Right ventricle myocardium superior (tissue), 1 donor: Measurements from ENCODE around the gene PAEP. TPM values are rescaled to one million over a fixed set of nuclear protein-coding genes. Genes with fewer than 3 reads are reported as not detected.

Experiments
- ATAC-seq: fragments of 200-7000 bp; cut with Tn5 transposase; one replicate; pipeline ENCODE4 v1.9.1; 2020; ENCODE audit warnings: mild to moderate bottlenecking; ENCODE audit not compliant: poor library complexity
- DNase-seq: peaks from one replicate; pipeline ENCODE4 v3.0.0-alpha.2; 2020
- intact Hi-C: fragments of 100-400 bp; cut with DNase I; formaldehyde crosslinking; loops from one replicate; pipeline ENCODE4 v1.11.2; 2022
- total RNA-seq: library from RNA; stranded (reverse); fragmentation: NEBNext Ultra II Directional; extraction: Animal tissue kit (Norgen Biotek cat#: 25700); gene quantifications from one replicate; pipeline ENCODE4 v1.2.1, GENCODE V29; 2021
- donor health status: DM: no; HTN: yes; CAD: no; lungs with severe emphysema.

Gene PAEP
- total RNA-seq, 1 donor from 2014 or later: not detected

GRCh38 chr9:135566552-135566951 is 5.0 kb downstream of the PAEP start:
- DNase-seq (no peak), ATAC-seq (no peak)
- intact Hi-C loops: no loop called here

DNA sequence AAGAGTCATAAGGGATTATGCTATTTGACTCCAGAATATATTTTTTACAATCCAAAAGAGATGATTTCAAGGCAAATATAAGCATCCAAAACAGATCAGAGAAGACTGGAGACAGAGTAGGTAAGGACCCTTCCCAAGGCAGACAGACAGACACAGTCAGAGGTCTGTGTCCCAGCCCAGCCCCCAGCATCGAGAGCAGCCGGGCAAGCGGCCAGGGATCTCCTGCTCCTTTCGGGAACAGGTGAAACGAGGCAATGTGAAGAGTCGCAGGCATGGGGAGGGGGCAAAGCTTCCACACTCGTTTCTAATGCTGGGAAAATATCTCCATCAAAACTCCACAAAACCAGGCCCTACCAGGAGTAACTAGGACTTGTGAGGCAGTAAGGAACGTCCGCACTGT is 5.8 kb downstream of the PAEP start:
- ATAC-seq: no peak
- intact Hi-C loops: no loop called here

GRCh38 chr9:135568026-135568425 is 6.5 kb downstream of the PAEP start:
- intact Hi-C loops: no loop called here
- DNase-seq: no peak
- ATAC-seq: no peak

More for the DNA sequence above, 5.8 kb downstream of the PAEP start:
- DNase-seq: no peak

DNA sequence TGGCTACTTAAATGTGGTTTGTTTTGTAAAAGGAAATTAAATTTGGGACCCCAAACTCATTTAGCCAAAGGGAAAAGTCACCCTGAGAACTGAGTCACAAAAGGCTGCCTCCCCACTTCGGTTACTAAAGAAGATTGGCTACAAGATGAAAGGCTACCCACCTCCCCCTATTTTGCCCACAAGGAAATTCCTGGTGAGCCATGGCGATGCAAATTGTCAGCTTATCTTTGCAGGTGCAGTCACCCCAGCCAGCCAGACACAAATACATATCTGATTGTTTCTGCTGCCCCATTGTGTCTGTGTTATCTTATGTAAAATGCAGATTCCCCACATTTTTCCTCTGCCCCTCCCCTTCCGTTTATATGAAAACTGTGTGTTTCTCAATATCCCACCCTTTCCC is 8.9 kb downstream of the PAEP start:
- intact Hi-C loops: no loop called here
- DNase-seq (no peak), ATAC-seq (no peak)

- DNase-seq (no peak), ATAC-seq (no peak)
- intact Hi-C loops: no loop called here
Observed at GRCh38 chr9:135572233-135572632, 10.7 kb downstream of the PAEP start.

GRCh38 chr9:135573124-135573523 is 11.6 kb downstream of the PAEP start:
- no peak for ATAC-seq
- DNase-seq: no peak
- intact Hi-C loops: no loop called here

DNA sequence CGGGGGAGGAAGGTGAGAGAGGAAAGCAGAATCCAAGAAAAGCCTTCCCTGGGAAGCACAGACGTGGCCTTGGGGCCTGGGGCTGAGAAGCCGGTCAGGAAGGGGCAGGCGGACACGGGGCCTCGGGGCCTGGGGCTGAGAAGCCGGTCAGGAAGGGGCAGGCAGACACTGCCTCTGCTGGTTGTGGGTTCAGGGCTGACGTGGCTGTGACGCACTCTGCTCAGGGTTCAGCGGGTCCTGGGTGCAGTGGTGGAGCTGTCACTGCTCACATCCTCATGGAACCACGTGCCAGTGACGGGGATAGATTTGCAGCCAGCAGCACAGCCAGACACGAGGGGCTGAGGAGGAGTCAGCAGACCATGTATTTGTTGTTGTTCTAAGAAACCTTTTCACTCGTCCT is 12.8 kb downstream of the PAEP start:
- DNase-seq (no peak), ATAC-seq (no peak)
- intact Hi-C loops: no loop called here

DNA sequence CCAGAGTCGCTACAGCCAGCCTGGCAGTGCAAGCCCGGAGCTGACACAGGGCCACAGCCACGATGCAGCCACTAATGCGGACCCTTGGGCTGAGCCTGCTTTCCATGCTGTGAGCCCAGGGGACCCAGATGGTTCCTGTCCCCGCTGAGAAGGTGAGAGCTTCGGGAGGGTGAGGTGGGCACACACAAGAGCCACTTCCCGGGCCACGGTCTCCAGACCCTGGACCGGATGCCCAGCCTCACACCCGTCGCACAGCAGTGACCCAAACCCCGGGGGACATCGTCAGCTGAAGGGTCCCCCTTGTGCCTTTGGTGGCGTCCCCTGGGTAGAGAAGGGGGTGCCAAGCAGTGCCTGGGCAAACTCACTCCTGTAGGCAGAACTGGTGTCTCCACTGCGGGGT is 13.4 kb downstream of the PAEP start:
- intact Hi-C loops: no loop called here
- ATAC-seq (no peak), DNase-seq (no peak)

DNA sequence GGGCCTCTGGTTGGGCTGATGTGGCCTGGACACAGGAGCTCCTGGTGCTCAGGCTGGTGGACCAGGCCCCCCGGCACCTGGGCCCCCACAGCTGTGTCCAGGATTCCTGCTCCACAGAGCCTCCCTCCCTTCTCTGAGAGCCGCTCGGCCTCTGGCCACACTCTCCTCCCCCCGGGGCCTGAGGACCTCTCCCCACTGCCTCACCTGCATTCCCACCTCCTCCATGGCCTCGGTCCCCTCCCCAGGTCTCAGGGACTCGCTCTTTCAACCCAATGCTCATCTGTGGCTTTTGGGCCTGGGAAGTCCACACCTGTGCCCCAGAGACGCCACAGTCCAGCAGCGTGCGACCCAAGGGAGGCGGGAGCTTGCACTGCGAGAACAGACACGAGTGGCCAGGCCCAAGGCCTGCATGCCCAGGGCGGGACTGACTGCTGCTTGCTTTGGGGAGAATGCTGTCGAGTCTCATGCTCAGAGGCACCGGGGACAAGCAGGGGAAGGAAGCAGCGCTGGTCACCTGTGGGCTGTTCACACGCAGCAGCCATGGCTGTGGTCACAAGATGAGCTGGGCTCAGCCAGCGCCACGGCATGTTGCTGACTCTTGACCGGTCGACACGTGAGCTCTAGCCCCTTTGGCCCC is 14.6 kb downstream of the PAEP start:
- no peak for ATAC-seq
- no peak for DNase-seq
- intact Hi-C loops: no loop called here

DNA sequence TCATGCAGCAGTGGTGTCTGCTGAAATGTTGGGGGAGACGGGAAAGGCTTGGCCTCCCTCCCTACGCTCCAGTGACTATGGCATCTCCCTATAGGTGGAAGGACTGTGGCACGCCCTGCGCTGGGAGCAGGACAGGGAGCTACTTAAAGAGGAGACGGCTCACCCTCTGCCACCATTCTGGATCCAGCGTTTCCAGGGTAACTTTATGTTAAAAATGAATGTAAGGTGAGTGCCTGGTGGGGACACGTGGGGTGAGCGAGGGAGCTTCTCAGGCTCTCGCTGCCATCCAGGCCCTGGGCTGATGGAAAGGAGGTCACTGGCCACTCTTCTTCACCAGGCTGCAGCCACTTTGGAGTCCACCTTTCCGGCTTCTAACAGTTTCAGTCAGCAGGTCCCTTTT is 15.7 kb downstream of the PAEP start:
- ATAC-seq (no peak), DNase-seq (no peak)
- intact Hi-C loops: no loop called here

DNA sequence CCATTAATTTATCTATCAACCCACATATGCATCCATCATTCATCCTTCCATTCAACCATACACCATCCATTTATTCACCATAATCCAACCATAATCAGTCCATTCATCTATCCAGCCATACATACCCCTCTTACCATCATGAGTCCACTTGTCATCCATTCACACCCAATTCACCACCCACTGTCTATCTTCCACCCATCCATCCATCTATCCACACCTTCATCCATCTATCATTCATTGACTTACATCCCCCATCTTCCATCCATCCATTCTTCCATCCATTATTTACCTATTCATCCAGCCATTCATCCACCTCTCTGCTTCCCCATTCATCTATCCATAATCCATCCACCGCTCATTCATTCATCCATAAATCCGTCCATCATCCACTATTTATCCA is 17.8 kb downstream of the PAEP start:
- intact Hi-C loops: no loop called here
- DNase-seq (no peak), ATAC-seq (no peak)

DNA sequence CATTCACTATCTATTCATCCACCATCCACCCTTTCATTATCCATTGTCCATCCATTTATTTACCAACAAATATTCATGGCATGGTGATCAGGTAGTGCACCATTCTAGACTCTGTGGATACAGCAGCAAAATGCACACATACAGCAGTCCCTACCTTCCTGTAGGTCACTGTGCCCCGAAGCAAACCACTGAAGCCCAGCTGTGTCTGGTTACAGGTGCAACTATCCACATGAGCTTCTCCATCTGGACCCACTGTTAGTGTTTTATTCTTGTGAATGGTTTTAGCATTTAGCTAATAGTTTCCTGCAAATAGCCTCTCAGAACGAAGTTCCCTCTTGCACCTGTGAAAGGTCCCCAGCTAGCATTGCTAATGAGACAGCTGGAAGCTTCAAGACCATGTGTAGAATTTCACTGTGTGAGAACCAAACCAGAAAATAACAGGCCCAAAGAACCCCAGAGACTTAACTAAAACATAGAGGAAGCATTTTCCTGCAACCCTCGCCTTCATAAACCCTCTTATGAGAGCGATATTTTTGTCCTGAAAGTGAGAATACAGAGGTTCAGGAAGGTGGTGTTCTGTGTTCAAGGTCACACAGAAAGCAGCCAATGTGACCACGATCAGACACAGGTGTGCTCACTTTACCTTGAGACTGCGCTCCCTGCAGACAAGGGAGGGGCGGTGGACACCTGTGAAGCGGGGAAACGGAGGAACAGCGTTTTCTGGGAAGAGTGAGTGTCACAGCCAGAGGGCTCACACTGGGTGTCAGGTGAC is 18.5 kb downstream of the PAEP start:
- no peak for ATAC-seq
- intact Hi-C loops: no loop called here
- no peak for DNase-seq

DNA sequence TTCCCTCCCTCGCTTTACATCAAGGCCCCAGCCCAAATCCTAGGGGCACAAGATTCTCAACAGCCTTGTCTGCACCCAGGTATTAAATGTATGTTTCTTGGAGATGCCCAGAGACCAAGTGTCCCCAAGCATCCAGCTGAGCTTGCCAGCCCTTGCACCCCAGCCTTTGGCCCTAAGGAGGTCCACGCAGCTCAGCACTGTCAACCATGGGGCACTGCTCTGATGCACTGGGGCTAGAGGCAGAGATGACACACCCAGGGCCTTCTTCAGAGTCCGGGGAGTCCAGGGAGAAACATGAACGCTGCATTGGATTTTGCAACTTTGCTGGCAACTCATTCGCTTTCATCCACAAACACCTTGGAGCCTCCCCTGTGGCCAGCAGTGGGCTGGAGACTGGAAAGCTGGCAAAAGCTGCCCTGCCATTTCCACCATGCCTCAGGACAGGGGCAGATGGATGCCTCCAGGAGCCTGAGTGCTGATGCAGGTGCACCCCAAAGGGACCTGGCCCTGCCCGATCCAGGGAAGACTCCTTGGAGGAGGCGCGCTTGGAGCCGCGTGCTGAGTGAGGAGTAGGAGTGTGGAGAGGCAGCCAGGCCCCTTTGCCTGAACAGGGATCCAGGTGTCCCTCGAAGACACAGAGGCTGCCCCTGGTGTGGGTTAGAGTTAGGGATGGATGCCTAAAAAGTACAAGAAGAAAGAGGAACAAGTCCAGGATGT is 19.3 kb downstream of the PAEP start:
- no peak for DNase-seq
- ATAC-seq: no peak
- intact Hi-C loops: no loop called here

GRCh38 chr9:135581636-135582426 is 20.3 kb downstream of the PAEP start:
- intact Hi-C loops: no loop called here
- no peak for DNase-seq

GRCh38 chr9:135582541-135582940 is 21.0 kb downstream of the PAEP start:
- DNase-seq (no peak), ATAC-seq (no peak)
- intact Hi-C loops: no loop called here

More at GRCh38 chr9:135581636-135582426, 20.3 kb downstream of the PAEP start:
- ATAC-seq: no peak

GRCh38 chr9:135582966-135583687 is 21.6 kb downstream of the PAEP start:
- no peak for ATAC-seq

DNA sequence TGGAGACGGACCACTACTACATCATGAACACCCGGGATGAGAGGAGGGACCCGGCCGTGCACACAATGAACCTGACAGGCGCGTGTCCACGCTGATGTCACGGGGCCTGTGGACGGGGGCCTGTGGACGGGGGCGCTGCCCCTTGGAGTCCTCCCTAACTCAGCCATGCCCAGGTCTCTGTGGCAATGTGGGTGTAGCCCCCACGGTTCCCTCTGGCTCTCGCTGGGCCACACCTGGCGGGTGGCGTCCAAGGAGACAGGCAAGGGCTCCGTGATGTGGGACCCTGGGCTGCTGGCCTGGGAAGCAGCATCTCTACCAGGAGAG is 22.1 kb downstream of the PAEP start:
- DNase-seq (no peak), ATAC-seq (no peak)
- intact Hi-C loops: no loop called here

More at GRCh38 chr9:135582966-135583687, 21.6 kb downstream of the PAEP start:
- intact Hi-C loops: no loop called here
- no peak for DNase-seq

DNA sequence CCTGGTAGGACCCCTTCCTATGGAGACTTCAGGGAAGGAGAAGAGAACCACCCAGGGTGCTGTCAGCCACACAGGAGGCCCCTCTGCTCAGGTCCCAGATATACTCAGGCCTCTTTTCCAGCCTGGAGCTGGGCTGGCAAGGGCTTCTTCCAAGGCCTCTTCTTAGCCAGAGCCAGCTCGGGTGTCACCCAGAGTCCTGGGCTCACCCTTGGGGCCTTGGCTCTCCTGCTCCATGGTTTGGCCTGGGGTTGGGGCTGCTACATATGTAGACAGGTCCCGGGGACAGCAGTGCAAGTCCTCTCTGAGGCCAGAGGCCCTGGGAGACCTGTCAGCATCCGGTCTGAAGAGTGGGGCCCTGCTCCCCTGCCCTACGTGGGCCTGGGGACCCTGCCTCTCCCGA is 22.8 kb downstream of the PAEP start:
- intact Hi-C loops: no loop called here
- no peak for ATAC-seq
- no peak for DNase-seq

GRCh38 chr9:135584934-135585333 is 23.4 kb downstream of the PAEP start:
- DNase-seq: no peak
- intact Hi-C loops: no loop called here
- ATAC-seq: no peak
